MM.1S (cell line): ENCODE measurements around the gene RAMACL.

Source experiments
- DNase-seq: peaks from one replicate; pipeline ENCODE4 v3.0.0-alpha.2; 2015
- H2AFZ ChIP-seq: fragments of 300-600 bp; sonication (generic); 2 replicates; pipeline ENCODE4 v1.6.0; 2016; ENCODE audit warnings: antibody characterized with exemption, low read length
- H3F3A ChIP-seq: fragments of 300-600 bp; sonication (generic); 2 replicates; pipeline ENCODE4 v1.6.1; 2016; ENCODE audit warnings: mild to moderate bottlenecking, antibody characterized with exemption, low read length, moderate library complexity, mixed read lengths; ENCODE audit not compliant: insufficient read depth
- H3K27ac ChIP-seq: fragments of 300-600 bp; sonication (generic); 2 replicates; pipeline ENCODE4 v1.5.1; 2016; ENCODE audit warnings: mild to moderate bottlenecking, low read length
- H3K27me3 ChIP-seq: fragments of 300-600 bp; sonication (generic); replicated peaks from 2 replicates; pipeline ENCODE4 v1.6.0; 2016; ENCODE audit warnings: low read length; ENCODE audit not compliant: insufficient read depth
- H3K36me3 ChIP-seq: fragments of 300-600 bp; sonication (generic); replicated peaks from 2 replicates; pipeline ENCODE4 v1.6.1; 2016; ENCODE audit warnings: mild to moderate bottlenecking, low read length, mixed read lengths; ENCODE audit not compliant: insufficient read depth
- H3K4me1 ChIP-seq: fragments of 300-600 bp; sonication (generic); 2 replicates; pipeline ENCODE4 v1.6.1; 2016; ENCODE audit warnings: low read length, mixed read lengths
- H3K4me2 ChIP-seq: fragments of 300-600 bp; sonication (generic); 2 replicates; pipeline ENCODE4 v1.6.0; 2016; ENCODE audit warnings: low read depth, low read length
- H3K4me3 ChIP-seq: fragments of 300-600 bp; sonication (generic); 2 replicates; pipeline ENCODE4 v1.5.1; 2016; ENCODE audit warnings: low read length, mixed read lengths
- H3K79me2 ChIP-seq: fragments of 300-600 bp; sonication (generic); 2 replicates; pipeline ENCODE4 v1.6.1; 2016; ENCODE audit warnings: mixed run types, low read length, mixed read lengths
- H3K9ac ChIP-seq: fragments of 300-600 bp; sonication (generic); 2 replicates; pipeline ENCODE4 v1.6.1; 2016; ENCODE audit warnings: low read length, mixed read lengths
- H3K9me2 ChIP-seq: fragments of 300-600 bp; sonication (generic); replicated peaks from 2 replicates; pipeline ENCODE4 v1.6.1; 2016; ENCODE audit warnings: mild to moderate bottlenecking, low read length, mixed read lengths; ENCODE audit not compliant: insufficient read depth
- H3K9me3 ChIP-seq: fragments of 300-600 bp; sonication (generic); replicated peaks from 2 replicates; pipeline ENCODE4 v1.6.1; 2016; ENCODE audit warnings: mild to moderate bottlenecking, low read length, mixed read lengths; ENCODE audit not compliant: insufficient read depth
- H4K20me1 ChIP-seq: fragments of 300-600 bp; sonication (generic); 2 replicates; pipeline ENCODE4 v1.6.1; 2016; ENCODE audit warnings: mild to moderate bottlenecking, low read length, moderate library complexity, mixed read lengths; ENCODE audit not compliant: insufficient read depth
- CTCF ChIP-seq: fragments of 300-600 bp; sonication (generic); IDR thresholded peaks from 2 replicates; pipeline ENCODE4 v1.5.1; 2016; ENCODE audit warnings: antibody characterized with exemption, low read length, mixed read lengths
- EZH2 ChIP-seq: fragments of 300-600 bp; sonication (generic); optimal IDR thresholded peaks from 2 replicates; pipeline ENCODE3; 2017; ENCODE audit warnings: low read depth, mild to moderate bottlenecking, antibody characterized with exemption, low read length, mixed read lengths
- EZH2phosphoT487 ChIP-seq: fragments of 300-600 bp; sonication (generic); IDR thresholded peaks from 2 replicates; pipeline ENCODE4 v1.6.1; 2018; ENCODE audit warnings: antibody characterized with exemption, low read length

RAMACL gene

GRCh38 chr6:166567813-166568212, 18.7 kb downstream of the RAMACL start:
- no peaks in the 10 kb centered on the region for H3F3A ChIP-seq
- H3K4me3 ChIP-seq, result no peak overlapping the region
- H2AFZ ChIP-seq, result no peak overlapping the region
- no peak overlapping the region for H3K4me2 ChIP-seq
- H3K27ac ChIP-seq, result no peak overlapping the region
- no peaks in the 10 kb centered on the region for H3K4me1 ChIP-seq
- H3K79me2 ChIP-seq, result no peaks in the 10 kb centered on the region
- no peaks in the 10 kb centered on the region for H4K20me1 ChIP-seq
- TF ChIP-seq EZH2phosphoT487, result no peak
- no peak for TF ChIP-seq EZH2
- TF ChIP-seq CTCF, result no peak
- no peaks in the 10 kb centered on the region for H3K27me3 ChIP-seq
- no peaks in the 10 kb centered on the region for H3K9me2 ChIP-seq
- no peak overlapping the region for H3K9ac ChIP-seq
- H3K36me3 ChIP-seq, result no peaks in the 10 kb centered on the region
- H3K9me3 ChIP-seq, result no peaks in the 10 kb centered on the region
- no peak for DNase-seq

- H3K9me3 ChIP-seq, result no peaks in the 10 kb centered on the region
- no peak overlapping the region for H3K4me2 ChIP-seq
- no peaks in the 10 kb centered on the region for H3K27me3 ChIP-seq
- no peak overlapping the region for H2AFZ ChIP-seq
- no peak for DNase-seq
- H3K27ac ChIP-seq, result no peak overlapping the region
- TF ChIP-seq EZH2phosphoT487 (no peak), EZH2 (no peak), CTCF (no peak)
- no peaks in the 10 kb centered on the region for H3K79me2 ChIP-seq
- no peaks in the 10 kb centered on the region for H3F3A ChIP-seq
- H3K9ac ChIP-seq, result no peak overlapping the region
- H3K4me3 ChIP-seq, result no peak overlapping the region
- H3K36me3 ChIP-seq, result no peaks in the 10 kb centered on the region
- no peaks in the 10 kb centered on the region for H3K9me2 ChIP-seq
- no peaks in the 10 kb centered on the region for H4K20me1 ChIP-seq
- no peaks in the 10 kb centered on the region for H3K4me1 ChIP-seq
Observed at GRCh38 chr6:166567107-166567506, 19.4 kb downstream of the RAMACL start.

GRCh38 chr6:166566026-166567011, 20.2 kb downstream of the RAMACL start:
- H3K79me2 ChIP-seq, result no peaks in the 10 kb centered on the region
- no peak overlapping the region for H3K27ac ChIP-seq
- no peaks in the 10 kb centered on the region for H3F3A ChIP-seq
- H2AFZ ChIP-seq, result no peak overlapping the region
- H3K9me2 ChIP-seq, result no peaks in the 10 kb centered on the region
- no peaks in the 10 kb centered on the region for H3K9me3 ChIP-seq
- H3K4me2 ChIP-seq, result no peak overlapping the region
- no peaks in the 10 kb centered on the region for H3K36me3 ChIP-seq
- H3K4me3 ChIP-seq, result no peak overlapping the region
- H3K4me1 ChIP-seq, result no peaks in the 10 kb centered on the region
- no peak for DNase-seq
- H3K27me3 ChIP-seq, result no peaks in the 10 kb centered on the region
- H3K9ac ChIP-seq, result no peak overlapping the region
- TF ChIP-seq CTCF, result no peak
- no peak for TF ChIP-seq EZH2phosphoT487
- TF ChIP-seq EZH2, result no peak
- H4K20me1 ChIP-seq, result no peaks in the 10 kb centered on the region
